NK-92 (cell line): ENCODE data around the gene CELF2.

ENCODE experiments used
- DNase-seq: peaks from one replicate; lab custom pipeline; 2025; ENCODE audit not compliant: unreplicated experiment; lab: John Stamatoyannopoulos, UW

CELF2 gene

GRCh38 chr10:11057018-11057417 lies 39.3 kb downstream of the CELF2 start:
- no peak for DNase-seq

- DNase-seq: no peak
These were observed 39.8 kb downstream of the CELF2 start for GRCh38 chr10:11057448-11057847.

- no peak for DNase-seq
These were observed 40.3 kb downstream of the CELF2 start for GRCh38 chr10:11057994-11058393.

GRCh38 chr10:11058965-11059364 lies 41.3 kb downstream of the CELF2 start:
- DNase-seq: no peak

GRCh38 chr10:11063856-11064255 lies 46.2 kb downstream of the CELF2 start:
- no peak for DNase-seq

- no peak for DNase-seq
These were observed 47.2 kb downstream of the CELF2 start for GRCh38 chr10:11064832-11065231.

- DNase-seq: no peak
These were observed 47.9 kb downstream of the CELF2 start for GRCh38 chr10:11065567-11065966.

- DNase-seq: no peak
These were observed 48.8 kb downstream of the CELF2 start for GRCh38 chr10:11066520-11066919.

- DNase-seq: no peak
These were observed 51.4 kb downstream of the CELF2 start for GRCh38 chr10:11068861-11069633.

GRCh38 chr10:11073410-11073809 lies 55.7 kb downstream of the CELF2 start:
- no peak for DNase-seq

- DNase-seq: no peak
These were observed 57.0 kb downstream of the CELF2 start for GRCh38 chr10:11074536-11075267.

- DNase-seq: no peak
These were observed 58.5 kb downstream of the CELF2 start for GRCh38 chr10:11076221-11076620.

- DNase-seq: no peak
These were observed 62.9 kb downstream of the CELF2 start for GRCh38 chr10:11080564-11080984.

- DNase-seq: no peak
These were observed 63.7 kb downstream of the CELF2 start for GRCh38 chr10:11081408-11081807.

GRCh38 chr10:11082526-11082925 lies 64.9 kb downstream of the CELF2 start:
- DNase-seq: no peak

GRCh38 chr10:11083051-11083450 lies 65.4 kb downstream of the CELF2 start:
- no peak for DNase-seq

- DNase-seq: no peak
These were observed 67.9 kb downstream of the CELF2 start for GRCh38 chr10:11085545-11085944.

- no peak for DNase-seq
These were observed 68.6 kb downstream of the CELF2 start for GRCh38 chr10:11086177-11086840.

- no peak for DNase-seq
These were observed 69.7 kb downstream of the CELF2 start for GRCh38 chr10:11087372-11087771.

GRCh38 chr10:11088709-11089108 lies 71.0 kb downstream of the CELF2 start:
- no peak for DNase-seq

GRCh38 chr10:11089272-11089671 lies 71.6 kb downstream of the CELF2 start:
- no peak for DNase-seq

GRCh38 chr10:11091517-11092102 lies 73.9 kb downstream of the CELF2 start:
- no peak for DNase-seq
